Subcutaneous adipose tissue (tissue), 4 donors: ENCODE measurements around the gene LMF1. TPM values are rescaled to one million over a fixed set of nuclear protein-coding genes. Genes with fewer than 3 reads are reported as not detected.

Experiments used
- CTCF ChIP-seq: fragments of 450-650 bp; IDR thresholded peaks from one replicate; pipeline ENCODE4 v1.5.1; 2016; ENCODE audit warnings: low read depth, mild to moderate bottlenecking, control low read depth, antibody characterized with exemption, moderate library complexity
- total RNA-seq, 4 donors: library from RNA; depleted of rRNA; stranded (reverse); fragments of >200 nt; gene quantifications; one replicate each; pipeline ENCODE4 v1.1.0, GENCODE V29; 2016

Gene LMF1
- total RNA-seq, 4 donors from 2014 or later = 16.0 to 30.3 (median 24.2) TPM

DNA sequence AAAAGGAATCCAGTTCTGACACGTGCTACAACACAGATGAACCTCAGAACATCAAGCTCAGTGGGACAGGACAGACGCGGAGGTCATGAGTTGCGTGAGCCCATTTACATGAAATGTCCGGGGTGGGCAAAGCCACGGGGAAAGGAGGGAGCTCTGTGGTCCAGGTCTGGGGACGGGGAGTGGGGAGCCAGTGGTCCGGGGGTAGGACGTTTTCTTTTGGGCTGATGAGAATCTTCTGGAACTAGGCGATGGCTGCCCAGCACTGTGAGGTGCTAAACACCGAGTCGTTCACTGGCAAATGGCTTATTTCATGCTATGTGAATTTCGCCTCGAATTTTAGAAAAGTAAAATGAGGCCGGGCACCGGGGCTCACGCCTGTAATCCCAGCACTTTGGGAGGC, 2.6 kb upstream of the LMF1 start:
- TF ChIP-seq CTCF = no peak

DNA sequence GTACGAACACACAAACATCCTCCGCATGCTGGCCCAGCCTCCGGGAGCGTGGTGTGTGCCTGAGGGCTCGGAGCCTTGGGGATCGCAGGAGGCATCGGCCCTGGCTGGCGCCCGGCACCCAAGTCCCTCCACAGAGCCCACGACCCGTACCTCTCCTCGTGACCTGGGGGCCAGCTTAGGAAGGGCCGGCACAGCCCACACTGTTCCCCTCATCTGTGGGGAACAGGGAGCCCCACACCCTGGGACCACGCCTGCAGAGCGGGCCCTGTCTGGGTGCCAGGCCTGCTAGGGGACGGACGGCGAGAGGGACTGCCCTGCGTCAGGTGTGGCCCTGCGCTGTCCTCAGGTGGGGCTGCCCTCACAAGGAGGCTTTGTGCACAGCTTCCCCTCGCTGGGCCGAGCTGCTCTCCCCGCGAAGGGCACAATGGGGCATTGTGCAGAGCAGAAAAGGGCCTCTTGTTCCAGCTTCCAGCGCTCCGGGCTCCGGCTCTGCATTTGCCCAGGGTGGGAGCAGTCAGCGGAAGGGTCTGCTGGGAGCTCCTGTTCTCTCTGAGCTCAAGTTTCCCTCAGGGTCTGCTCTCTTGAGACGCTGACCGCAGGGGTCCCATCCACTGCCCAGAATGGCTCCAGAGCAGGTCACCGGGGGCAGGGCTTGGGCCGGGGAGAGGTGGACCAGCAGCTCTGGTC, 1.7 kb upstream of the LMF1 start:
- no peak for TF ChIP-seq CTCF

DNA sequence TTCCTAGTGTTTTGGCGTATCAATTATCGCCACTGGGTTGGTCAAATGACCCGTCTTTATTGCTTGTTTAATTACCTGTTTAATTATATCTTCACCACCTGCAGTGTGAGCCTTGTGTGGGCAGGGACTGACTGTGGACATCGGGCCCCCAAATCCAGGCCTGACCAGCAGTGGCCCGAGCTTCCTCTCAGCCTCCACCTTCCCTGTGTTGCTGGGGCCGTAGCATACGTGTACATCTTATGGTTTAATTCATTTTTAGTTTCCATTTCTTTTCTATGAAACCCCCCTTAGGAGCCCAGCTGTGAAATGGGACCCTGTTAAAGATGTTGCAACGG, 1.2 kb upstream of the LMF1 start:
- no peak for TF ChIP-seq CTCF

GRCh38 chr16:971582-971905, 760 bp upstream of the LMF1 start:
- no peak for TF ChIP-seq CTCF

DNA sequence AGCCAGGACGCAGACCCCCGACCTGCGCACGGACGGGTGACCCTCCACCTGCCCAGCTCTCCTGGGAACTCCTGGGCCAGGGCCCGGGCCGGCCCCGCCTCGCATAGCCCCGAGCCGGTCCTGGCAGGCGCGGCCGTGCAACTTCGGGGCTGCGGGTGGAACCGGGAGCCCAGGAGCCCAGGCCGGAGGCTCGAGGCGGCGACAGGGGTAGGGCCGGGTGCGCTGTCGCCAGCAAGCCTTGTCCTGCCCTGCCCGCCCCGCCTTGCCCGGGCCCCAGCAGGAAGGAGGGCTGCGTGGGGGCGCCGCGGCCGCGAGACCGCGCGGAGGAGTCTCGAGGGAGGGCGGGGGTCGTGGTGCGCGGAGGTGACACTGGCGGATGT, 408 bp downstream of the LMF1 start:
- no peak for TF ChIP-seq CTCF

GRCh38 chr16:969508-970385, 1.0 kb downstream of the LMF1 start:
- no peak for TF ChIP-seq CTCF

DNA sequence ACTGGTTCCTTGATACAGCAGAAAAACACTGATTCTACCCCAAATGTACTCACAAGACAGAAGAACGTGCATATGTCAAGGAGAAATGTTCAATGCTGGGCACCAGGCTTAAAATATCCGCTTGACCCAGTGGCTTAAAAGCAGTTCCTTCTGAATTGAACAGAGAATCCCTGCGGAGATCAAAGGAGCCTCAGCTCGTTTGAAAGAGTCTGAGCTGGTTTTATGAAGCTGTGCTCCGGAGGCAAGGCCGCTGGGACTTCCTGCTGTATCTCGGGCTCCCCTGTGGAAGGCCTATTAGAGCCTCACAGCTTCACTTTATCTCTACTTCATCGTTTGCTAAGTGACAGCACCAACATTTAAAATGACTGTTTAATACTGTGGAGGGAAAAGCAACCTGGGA, 2.2 kb downstream of the LMF1 start:
- TF ChIP-seq CTCF = no peak
